Measurements from ENCODE around the gene ARHGAP24. TPM values are rescaled to one million over a fixed set of nuclear protein-coding genes. Genes with fewer than 3 reads are reported as not detected.

ARHGAP24 gene
- total and polyA plus RNA-seq, 4 donors = 10.0 to 79.4 (median 21.6) TPM

GRCh38 chr4:85644061-85644460 lies 169.1 kb downstream of the ARHGAP24 start:
- H3K36me3 ChIP-seq (ENCODE audit: control insufficient read depth in 4 of 4, insufficient read depth in 4 of 4, low read length in 4 of 4) = no peaks in the 10 kb centered on the region
- no peak overlapping the region for H3K9ac ChIP-seq (ENCODE audit: insufficient read depth in 1 of 2, low read length in 2 of 2)
- H3K27ac ChIP-seq (ENCODE audit: low read depth in 1 of 2, low read length in 1 of 2) = no peak overlapping the region
- no peaks in the 10 kb centered on the region for H3K9me3 ChIP-seq (ENCODE audit: control insufficient read depth in 4 of 4, insufficient read depth in 3 of 4, low read length in 3 of 4)
- DNase-seq (no peak), ATAC-seq (ENCODE audit: insufficient read depth, low FRiP score) (no peak)
- no peaks in the 10 kb centered on the region for H3K27me3 ChIP-seq (ENCODE audit: control insufficient read depth in 3 of 3, insufficient read depth in 3 of 3, low read length in 2 of 3)
- H3K4me1 ChIP-seq (ENCODE audit: control insufficient read depth in 5 of 5, insufficient read depth in 5 of 5, low read length in 5 of 5) = peaks cover 0 to 4% (median 0%) of the 10 kb centered on the region in 5 donors
- 79 to 83% methylated on average over 2 of the region's 2 CpGs for WGBS, 2 donors
- no peak for TF ChIP-seq CTCF (IDR thresholded peaks at IDR 0.05; ENCODE audit: control extremely low read depth, extremely low read depth)
- no peak overlapping the region for H3K4me3 ChIP-seq

- Histone ChIP-seq H3K27me3 (ENCODE audit: control insufficient read depth in 3 of 3, insufficient read depth in 3 of 3, low read length in 2 of 3) (no peaks in the 10 kb centered on the region), H3K36me3 (ENCODE audit: control insufficient read depth in 4 of 4, insufficient read depth in 4 of 4, low read length in 4 of 4) (no peaks in the 10 kb centered on the region), H3K9me3 (ENCODE audit: control insufficient read depth in 4 of 4, insufficient read depth in 3 of 4, low read length in 3 of 4) (no peaks in the 10 kb centered on the region), H3K9ac (ENCODE audit: insufficient read depth in 1 of 2, low read length in 2 of 2) (no peak overlapping the region), H3K4me1 (ENCODE audit: control insufficient read depth in 5 of 5, insufficient read depth in 5 of 5, low read length in 5 of 5) (peaks cover 0 to 2% (median 0%) of the 10 kb centered on the region in 5 donors), H3K27ac (ENCODE audit: low read depth in 1 of 2, low read length in 1 of 2) (no peak overlapping the region), H3K4me3 (no peak overlapping the region)
- no peak for TF ChIP-seq CTCF (IDR thresholded peaks at IDR 0.05; ENCODE audit: control extremely low read depth, extremely low read depth)
- no peak for DNase-seq
- no peak for ATAC-seq (ENCODE audit: insufficient read depth, low FRiP score)
- WGBS, 2 donors = 86 to 92% methylated on average over 4 of the region's 4 CpGs
Measured at GRCh38 chr4:85650908-85651307, 176.0 kb downstream of the ARHGAP24 start.

GRCh38 chr4:85656759-85657505 lies 182.0 kb downstream of the ARHGAP24 start:
- ATAC-seq (ENCODE audit: insufficient read depth, low FRiP score) (no peak), DNase-seq (no peak)
- TF ChIP-seq CTCF (IDR thresholded peaks at IDR 0.05; ENCODE audit: control extremely low read depth, extremely low read depth) = no peak
- 69 to 78% methylated on average over 2 of the region's 2 CpGs for WGBS, 2 donors
- no peak overlapping the region for H3K27ac ChIP-seq (ENCODE audit: low read depth in 1 of 2, low read length in 1 of 2)
- H3K27me3 ChIP-seq (ENCODE audit: control insufficient read depth in 3 of 3, insufficient read depth in 3 of 3, low read length in 2 of 3) = no peaks in the 10 kb centered on the region
- H3K4me3 ChIP-seq = no peak overlapping the region
- no peaks in the 10 kb centered on the region for H3K9me3 ChIP-seq (ENCODE audit: control insufficient read depth in 4 of 4, insufficient read depth in 3 of 4, low read length in 3 of 4)
- H3K9ac ChIP-seq (ENCODE audit: insufficient read depth in 1 of 2, low read length in 2 of 2) = no peak overlapping the region
- no peaks in the 10 kb centered on the region for H3K36me3 ChIP-seq (ENCODE audit: control insufficient read depth in 4 of 4, insufficient read depth in 4 of 4, low read length in 4 of 4)
- H3K4me1 ChIP-seq (ENCODE audit: control insufficient read depth in 5 of 5, insufficient read depth in 5 of 5, low read length in 5 of 5) = peaks cover 0 to 2% (median 0%) of the 10 kb centered on the region in 5 donors

Data from lung (tissue), 12 donors.